ENCODE measurements around the gene SPATA33.

The SPATA33 gene

GRCh38 chr16:89701425-89702406 lies 44.1 kb downstream of the SPATA33 start, which contains the start of gene SPATA2L:
Gene SPATA2L, minus strand, starts transcription at chr16:89701705. Its CDS starts 473 bp downstream, at chr16:89701232.
- ChIA-PET POLR2A (no interaction called here), CTCF (interaction anchor here (2.7 to 6.4 kb wide), 6 partner anchors 12 to 160 kb away, joined by 8 to 61 read pairs (median 41); partner anchors contain the start of gene VPS9D1)
- H3K4me3 ChIP-seq (ENCODE audit: low read depth, low read length) = peak within 1 kb of the TSS; percentile 83
- TF ChIP-seq CTCF (IDR thresholded peaks at IDR 0.05; ENCODE audit: insufficient read depth, low read length, missing control alignments) = no peak
- no peak for DNase-seq (ENCODE audit: low read depth, low spot score)

- no peak overlapping the region for H3K4me3 ChIP-seq (ENCODE audit: low read depth, low read length)
- TF ChIP-seq CTCF (IDR thresholded peaks at IDR 0.05; ENCODE audit: insufficient read depth, low read length, missing control alignments) = no peak
- ChIA-PET POLR2A (no interaction called here), CTCF (interaction anchor here (2.0 to 9.1 kb wide), 6 partner anchors 9 to 157 kb away, joined by 6 to 101 read pairs (median 15); partner anchors contain the start of gene CDK10)
- DNase-seq (ENCODE audit: low read depth, low spot score) = no peak
Measured at GRCh38 chr16:89704281-89704680, 46.6 kb downstream of the SPATA33 start.

DNA sequence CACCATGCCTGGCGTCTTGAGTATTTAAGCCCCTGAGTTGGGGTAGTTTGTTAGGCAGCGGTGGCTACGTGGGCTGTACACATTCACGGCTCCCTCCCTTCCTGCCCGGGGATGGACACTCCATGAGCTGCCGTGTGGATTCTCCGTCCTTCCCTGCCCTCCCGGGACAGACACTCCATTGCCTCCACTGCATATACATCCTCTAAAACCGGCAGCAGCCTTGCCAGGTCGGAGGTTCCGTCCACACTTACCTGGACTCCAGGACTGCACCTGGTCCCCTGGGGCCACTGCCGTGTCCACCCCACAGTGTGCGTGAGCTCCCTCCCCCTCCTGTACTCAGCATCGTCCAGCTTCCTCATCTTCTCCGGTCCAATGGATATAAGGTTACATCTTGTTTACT lies 47.4 kb downstream of the SPATA33 start:
- ChIA-PET CTCF (interaction anchor here (1.3 to 9.1 kb wide), 9 partner anchors 9 to 156 kb away, joined by 4 to 101 read pairs (median 14); partner anchors contain the start of genes CDK10 and VPS9D1), POLR2A (no interaction called here)
- no peak for DNase-seq (ENCODE audit: low read depth, low spot score)
- no peak overlapping the region for H3K4me3 ChIP-seq (ENCODE audit: low read depth, low read length)
- no peak for TF ChIP-seq CTCF (IDR thresholded peaks at IDR 0.05; ENCODE audit: insufficient read depth, low read length, missing control alignments)

DNA sequence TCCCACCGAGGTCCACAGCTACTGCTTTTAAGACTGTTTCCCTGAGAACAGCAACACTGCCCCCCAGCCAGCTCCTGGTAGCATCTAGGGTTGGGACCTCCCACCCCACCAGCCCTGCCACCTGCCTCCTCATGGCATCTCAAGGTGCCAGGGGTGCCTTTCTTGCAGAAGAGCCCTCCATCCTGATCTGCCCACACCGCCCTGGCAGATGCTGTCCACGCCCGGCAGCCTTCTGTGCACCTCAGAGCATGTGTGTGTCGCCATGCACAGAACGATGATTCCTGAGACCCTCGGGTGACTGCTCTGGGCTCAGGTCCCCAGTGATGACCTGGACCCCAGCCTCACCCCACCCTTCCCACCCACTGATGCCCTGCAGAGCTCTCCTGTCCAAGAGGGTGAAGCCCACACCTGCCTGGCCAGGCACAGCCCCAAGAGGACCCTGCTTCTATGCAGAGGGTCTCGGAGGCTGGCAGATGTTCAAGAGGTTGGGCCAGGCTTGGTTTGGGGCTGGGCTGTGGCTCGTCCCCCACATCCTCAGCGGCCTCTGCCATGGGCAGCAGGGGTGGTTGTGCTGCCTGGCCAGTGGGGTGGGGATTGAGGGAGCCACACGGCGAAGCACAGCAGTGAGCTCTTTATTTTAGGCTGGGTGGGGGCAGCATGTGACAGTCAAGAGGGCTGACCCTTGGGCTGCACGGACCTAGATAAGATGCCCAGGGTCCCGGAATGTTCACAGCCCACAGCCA lies 49.1 kb downstream of the SPATA33 start:
- ChIA-PET CTCF (interaction anchor here (0.6 to 9.1 kb wide), 20 partner anchors 7 to 166 kb away, joined by 3 to 101 read pairs (median 3); partner anchors contain the start of genes CDK10, SPIRE2, TCF25 and VPS9D1), POLR2A (interaction anchor here (1.1 to 1.6 kb wide), 4 partner anchors 9 to 20 kb away, joined by 3 to 4 read pairs (median 3); partner anchors contain the start of gene CDK10)
- H3K4me3 ChIP-seq (ENCODE audit: low read depth, low read length) = no peak overlapping the region
- no peak for TF ChIP-seq CTCF (IDR thresholded peaks at IDR 0.05; ENCODE audit: insufficient read depth, low read length, missing control alignments)
- DNase-seq (ENCODE audit: low read depth, low spot score) = no peak

GRCh38 chr16:89707695-89708094 lies 50.1 kb downstream of the SPATA33 start:
- CTCF ChIA-PET = interaction anchor here (0.9 to 9.1 kb wide), 6 partner anchors 8 to 154 kb away, joined by 3 to 101 read pairs (median 22); partner anchors contain the start of gene VPS9D1
- no peak for TF ChIP-seq CTCF (IDR thresholded peaks at IDR 0.05; ENCODE audit: insufficient read depth, low read length, missing control alignments)
- H3K4me3 ChIP-seq (ENCODE audit: low read depth, low read length) = no peak overlapping the region
- no peak for DNase-seq (ENCODE audit: low read depth, low spot score)
- POLR2A ChIA-PET = interaction anchor here (0.8 to 1.1 kb wide), 2 partner anchors 8 to 10 kb away, joined by 3 read pairs; no protein-coding TSS in a partner anchor

Measured in AG04449 (cell line).